SK-N-SH treated with all-trans-retinoic acid at 6 μM for 48 hours (cell line): ENCODE results near the gene SEC22A.

Experiments used
- ATAC-seq: fragments of 200-7000 bp; cut with Tn5 transposase; 3 replicates; pipeline ENCODE4 v1.9.1; 2020; ENCODE audit warnings: mild to moderate bottlenecking, moderate library complexity
- CSDC2 ChIP-seq: fragments of 250-450 bp; sonication (Bioruptor Pico); IDR thresholded peaks from 2 replicates; pipeline ENCODE4 v1.5.0; 2020; ENCODE audit warnings: mild to moderate bottlenecking, moderate library complexity
- ESRRG ChIP-seq: fragments of 250-450 bp; sonication (Bioruptor Pico); IDR thresholded peaks from 2 replicates; pipeline ENCODE4 v1.6.1; 2021; ENCODE audit warnings: mild to moderate bottlenecking
- GLIS3 ChIP-seq: fragments of 250-450 bp; sonication (Bioruptor Pico); IDR thresholded peaks from 2 replicates; pipeline ENCODE4 v1.5.0; 2020; ENCODE audit warnings: mild to moderate bottlenecking, moderate library complexity
- ISL1 ChIP-seq: fragments of 250-450 bp; sonication (Bioruptor Pico); IDR thresholded peaks from 2 replicates; pipeline ENCODE4 v2.1.2; 2022; ENCODE audit warnings: mild to moderate bottlenecking, moderate library complexity
- OSR1 ChIP-seq: fragments of 250-450 bp; sonication (Bioruptor Pico); IDR thresholded peaks from 2 replicates; pipeline ENCODE4 v1.8.0; 2022; ENCODE audit warnings: moderate library complexity, mild to moderate bottlenecking, inconsistent platforms
- PPARA ChIP-seq: fragments of 250-450 bp; sonication (Bioruptor Pico); IDR thresholded peaks from 2 replicates; pipeline ENCODE4 v1.5.0; 2020; ENCODE audit warnings: mild to moderate bottlenecking, borderline replicate concordance
- RARB ChIP-seq: fragments of 250-450 bp; sonication (Bioruptor Pico); IDR thresholded peaks from 2 replicates; pipeline ENCODE4 v1.8.0; 2021; ENCODE audit warnings: mild to moderate bottlenecking, moderate library complexity
- SNAI2 ChIP-seq: fragments of 250-450 bp; sonication (Bioruptor Pico); IDR thresholded peaks from 2 replicates; pipeline ENCODE4 v1.5.0; 2020; ENCODE audit warnings: mild to moderate bottlenecking, moderate library complexity
- TCF4 ChIP-seq: fragments of 250-450 bp; sonication (Bioruptor Pico); IDR thresholded peaks from 2 replicates; pipeline ENCODE4 v1.8.0; 2021; ENCODE audit warnings: mild to moderate bottlenecking, moderate library complexity, borderline replicate concordance
- ZFP3 ChIP-seq: fragments of 250-450 bp; sonication (Bioruptor Pico); IDR thresholded peaks from 2 replicates; pipeline ENCODE4 v1.5.0; 2020; ENCODE audit warnings: mild to moderate bottlenecking, moderate library complexity
- ZFP30 ChIP-seq: fragments of 450-650 bp; formaldehyde crosslinking; IDR thresholded peaks from 2 replicates; pipeline ENCODE4 v1.5.0; 2022; ENCODE audit warnings: mild to moderate bottlenecking, moderate library complexity
- ZNF565 ChIP-seq: fragments of 450-650 bp; formaldehyde crosslinking; conservative IDR thresholded peaks from 2 replicates; pipeline ENCODE4 v1.5.0; 2020; ENCODE audit warnings: low read depth, mild to moderate bottlenecking, moderate library complexity
- ZNF70 ChIP-seq: fragments of 450-650 bp; formaldehyde crosslinking; IDR thresholded peaks from 2 replicates; pipeline ENCODE4 v1.5.0; 2020; ENCODE audit warnings: mild to moderate bottlenecking, moderate library complexity
- ZNF8 ChIP-seq: fragments of 450-650 bp; formaldehyde crosslinking; IDR thresholded peaks from 2 replicates; pipeline ENCODE4 v1.5.0; 2020; ENCODE audit warnings: mild to moderate bottlenecking, moderate library complexity
- TF ChIP-seq, protein P1 (sequence below): fragments of 250-450 bp; sonication (Bioruptor Pico); IDR thresholded peaks from 2 replicates; pipeline ENCODE4 v1.5.1; 2020; ENCODE audit warnings: low read depth, mild to moderate bottlenecking, moderate library complexity
- TF ChIP-seq, protein P2 (sequence below): fragments of 250-450 bp; sonication (Bioruptor Pico); IDR thresholded peaks from 2 replicates; pipeline ENCODE4 v1.5.0; 2020; ENCODE audit warnings: mild to moderate bottlenecking, moderate library complexity
- TF ChIP-seq, protein P3 (sequence below): fragments of 250-450 bp; sonication (Bioruptor Pico); IDR thresholded peaks from 2 replicates; pipeline ENCODE4 v1.5.1; 2021; ENCODE audit warnings: mild to moderate bottlenecking, moderate library complexity
- TF ChIP-seq, protein P4 (sequence below): fragments of 250-450 bp; sonication (Bioruptor Pico); IDR thresholded peaks from 2 replicates; pipeline ENCODE4 v1.8.0; 2020; ENCODE audit warnings: mild to moderate bottlenecking, moderate library complexity, borderline replicate concordance

SEC22A gene

DNA sequence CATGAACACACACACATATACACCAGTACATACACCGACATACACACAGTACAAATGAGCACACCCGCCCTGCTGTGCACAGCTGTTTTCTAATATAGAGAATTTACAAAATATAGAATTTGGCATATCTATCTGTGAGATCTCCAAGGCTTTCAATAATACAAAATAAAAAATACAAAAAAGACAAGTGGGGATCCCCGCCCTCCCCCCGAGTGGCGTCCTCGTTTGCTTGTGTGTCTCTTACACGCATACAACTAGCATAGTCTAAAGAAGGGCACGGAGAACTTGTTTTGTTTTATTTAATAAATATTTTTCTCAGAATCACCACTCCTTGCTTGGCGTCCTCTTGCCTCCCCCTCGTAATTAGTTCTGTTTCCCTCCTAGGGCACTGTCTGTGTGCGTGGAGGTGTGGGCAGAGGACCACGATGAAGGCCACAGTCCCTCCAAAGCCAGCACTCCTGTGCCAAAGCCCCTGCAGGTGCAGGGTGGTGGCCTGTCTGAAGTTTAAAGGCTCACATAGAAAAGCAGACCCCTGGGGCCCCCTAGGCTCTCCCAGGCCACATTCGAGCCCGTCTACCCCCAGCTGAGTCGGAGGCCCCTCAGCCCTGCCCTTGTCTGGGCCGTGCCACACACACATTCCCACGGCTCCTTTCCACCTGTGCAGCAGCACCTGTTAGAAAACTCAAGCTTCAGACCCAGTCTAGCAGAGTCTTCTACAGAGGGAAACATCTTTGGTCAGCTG, 82.1 kb downstream of the SEC22A start:
- no peak for ATAC-seq
- TF ChIP-seq, protein P1, sequence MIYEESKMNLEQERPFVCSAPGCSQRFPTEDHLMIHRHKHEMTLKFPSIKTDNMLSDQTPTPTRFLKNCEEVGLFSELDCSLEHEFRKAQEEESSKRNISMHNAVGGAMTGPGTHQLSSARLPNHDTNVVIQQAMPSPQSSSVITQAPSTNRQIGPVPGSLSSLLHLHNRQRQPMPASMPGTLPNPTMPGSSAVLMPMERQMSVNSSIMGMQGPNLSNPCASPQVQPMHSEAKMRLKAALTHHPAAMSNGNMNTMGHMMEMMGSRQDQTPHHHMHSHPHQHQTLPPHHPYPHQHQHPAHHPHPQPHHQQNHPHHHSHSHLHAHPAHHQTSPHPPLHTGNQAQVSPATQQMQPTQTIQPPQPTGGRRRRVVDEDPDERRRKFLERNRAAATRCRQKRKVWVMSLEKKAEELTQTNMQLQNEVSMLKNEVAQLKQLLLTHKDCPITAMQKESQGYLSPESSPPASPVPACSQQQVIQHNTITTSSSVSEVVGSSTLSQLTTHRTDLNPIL (CRISPR knock-in tag): no peak
- no peak for TF ChIP-seq ESRRG
- TF ChIP-seq SNAI2: no peak
- no peak for TF ChIP-seq ZFP3 (CRISPR knock-in tag)
- TF ChIP-seq, protein P2, sequence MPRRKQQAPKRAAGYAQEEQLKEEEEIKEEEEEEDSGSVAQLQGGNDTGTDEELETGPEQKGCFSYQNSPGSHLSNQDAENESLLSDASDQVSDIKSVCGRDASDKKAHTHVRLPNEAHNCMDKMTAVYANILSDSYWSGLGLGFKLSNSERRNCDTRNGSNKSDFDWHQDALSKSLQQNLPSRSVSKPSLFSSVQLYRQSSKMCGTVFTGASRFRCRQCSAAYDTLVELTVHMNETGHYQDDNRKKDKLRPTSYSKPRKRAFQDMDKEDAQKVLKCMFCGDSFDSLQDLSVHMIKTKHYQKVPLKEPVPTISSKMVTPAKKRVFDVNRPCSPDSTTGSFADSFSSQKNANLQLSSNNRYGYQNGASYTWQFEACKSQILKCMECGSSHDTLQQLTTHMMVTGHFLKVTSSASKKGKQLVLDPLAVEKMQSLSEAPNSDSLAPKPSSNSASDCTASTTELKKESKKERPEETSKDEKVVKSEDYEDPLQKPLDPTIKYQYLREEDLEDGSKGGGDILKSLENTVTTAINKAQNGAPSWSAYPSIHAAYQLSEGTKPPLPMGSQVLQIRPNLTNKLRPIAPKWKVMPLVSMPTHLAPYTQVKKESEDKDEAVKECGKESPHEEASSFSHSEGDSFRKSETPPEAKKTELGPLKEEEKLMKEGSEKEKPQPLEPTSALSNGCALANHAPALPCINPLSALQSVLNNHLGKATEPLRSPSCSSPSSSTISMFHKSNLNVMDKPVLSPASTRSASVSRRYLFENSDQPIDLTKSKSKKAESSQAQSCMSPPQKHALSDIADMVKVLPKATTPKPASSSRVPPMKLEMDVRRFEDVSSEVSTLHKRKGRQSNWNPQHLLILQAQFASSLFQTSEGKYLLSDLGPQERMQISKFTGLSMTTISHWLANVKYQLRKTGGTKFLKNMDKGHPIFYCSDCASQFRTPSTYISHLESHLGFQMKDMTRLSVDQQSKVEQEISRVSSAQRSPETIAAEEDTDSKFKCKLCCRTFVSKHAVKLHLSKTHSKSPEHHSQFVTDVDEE (CRISPR knock-in tag): no peak
- TF ChIP-seq ZNF565 (CRISPR knock-in tag): no peak
- TF ChIP-seq TCF4 (CRISPR knock-in tag): no peak

DNA sequence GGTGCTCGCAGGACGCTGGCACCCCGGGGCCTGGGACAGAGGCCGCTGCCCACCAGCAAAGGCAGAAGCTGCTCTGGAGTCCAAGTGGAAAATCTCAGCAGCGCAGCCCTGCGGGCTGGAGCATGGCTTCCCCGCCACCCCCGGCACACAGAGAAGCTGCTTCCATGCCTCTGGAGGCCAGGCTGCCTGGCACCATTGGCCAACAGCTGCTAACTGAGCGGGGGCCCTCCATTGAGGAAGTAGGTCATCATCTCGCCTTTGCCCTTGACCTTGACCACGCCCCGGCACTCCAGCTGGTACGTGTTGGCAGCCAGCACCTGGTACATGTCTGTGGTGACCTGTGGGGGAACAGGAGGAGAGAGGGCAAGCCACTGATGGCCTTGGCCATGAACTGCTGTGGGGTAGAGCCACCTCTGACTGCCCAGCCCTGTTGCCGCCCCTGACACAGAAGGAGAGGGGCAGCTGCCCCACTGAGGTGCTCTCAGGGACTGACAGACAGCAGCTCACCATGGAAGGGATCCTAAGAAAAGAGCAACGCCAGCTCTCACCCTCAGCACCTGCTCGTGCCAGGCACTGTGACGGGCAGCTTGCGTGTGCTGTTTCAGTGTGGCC, 82.8 kb downstream of the SEC22A start:
- TF ChIP-seq ISL1 (CRISPR knock-in tag): no peak
- TF ChIP-seq SNAI2: no peak
- no peak for TF ChIP-seq GLIS3 (CRISPR knock-in tag)
- TF ChIP-seq, protein P1 (CRISPR knock-in tag): no peak
- TF ChIP-seq ZFP30 (CRISPR knock-in tag): no peak
- TF ChIP-seq, protein P3, sequence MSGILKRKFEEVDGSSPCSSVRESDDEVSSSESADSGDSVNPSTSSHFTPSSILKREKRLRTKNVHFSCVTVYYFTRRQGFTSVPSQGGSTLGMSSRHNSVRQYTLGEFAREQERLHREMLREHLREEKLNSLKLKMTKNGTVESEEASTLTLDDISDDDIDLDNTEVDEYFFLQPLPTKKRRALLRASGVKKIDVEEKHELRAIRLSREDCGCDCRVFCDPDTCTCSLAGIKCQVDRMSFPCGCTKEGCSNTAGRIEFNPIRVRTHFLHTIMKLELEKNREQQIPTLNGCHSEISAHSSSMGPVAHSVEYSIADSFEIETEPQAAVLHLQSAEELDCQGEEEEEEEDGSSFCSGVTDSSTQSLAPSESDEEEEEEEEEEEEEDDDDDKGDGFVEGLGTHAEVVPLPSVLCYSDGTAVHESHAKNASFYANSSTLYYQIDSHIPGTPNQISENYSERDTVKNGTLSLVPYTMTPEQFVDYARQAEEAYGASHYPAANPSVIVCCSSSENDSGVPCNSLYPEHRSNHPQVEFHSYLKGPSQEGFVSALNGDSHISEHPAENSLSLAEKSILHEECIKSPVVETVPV (CRISPR knock-in tag): no peak
- TF ChIP-seq ZNF70 (CRISPR knock-in tag): no peak
- no peak for TF ChIP-seq CSDC2 (CRISPR knock-in tag)
- no peak for TF ChIP-seq ZNF565 (CRISPR knock-in tag)
- TF ChIP-seq ZNF8 (CRISPR knock-in tag): no peak
- no peak for TF ChIP-seq OSR1 (CRISPR knock-in tag)
- TF ChIP-seq, protein P4, sequence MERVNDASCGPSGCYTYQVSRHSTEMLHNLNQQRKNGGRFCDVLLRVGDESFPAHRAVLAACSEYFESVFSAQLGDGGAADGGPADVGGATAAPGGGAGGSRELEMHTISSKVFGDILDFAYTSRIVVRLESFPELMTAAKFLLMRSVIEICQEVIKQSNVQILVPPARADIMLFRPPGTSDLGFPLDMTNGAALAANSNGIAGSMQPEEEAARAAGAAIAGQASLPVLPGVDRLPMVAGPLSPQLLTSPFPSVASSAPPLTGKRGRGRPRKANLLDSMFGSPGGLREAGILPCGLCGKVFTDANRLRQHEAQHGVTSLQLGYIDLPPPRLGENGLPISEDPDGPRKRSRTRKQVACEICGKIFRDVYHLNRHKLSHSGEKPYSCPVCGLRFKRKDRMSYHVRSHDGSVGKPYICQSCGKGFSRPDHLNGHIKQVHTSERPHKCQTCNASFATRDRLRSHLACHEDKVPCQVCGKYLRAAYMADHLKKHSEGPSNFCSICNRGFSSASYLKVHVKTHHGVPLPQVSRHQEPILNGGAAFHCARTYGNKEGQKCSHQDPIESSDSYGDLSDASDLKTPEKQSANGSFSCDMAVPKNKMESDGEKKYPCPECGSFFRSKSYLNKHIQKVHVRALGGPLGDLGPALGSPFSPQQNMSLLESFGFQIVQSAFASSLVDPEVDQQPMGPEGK (CRISPR knock-in tag): no peak
- no peak for TF ChIP-seq TCF4 (CRISPR knock-in tag)
- ATAC-seq: no peak

DNA sequence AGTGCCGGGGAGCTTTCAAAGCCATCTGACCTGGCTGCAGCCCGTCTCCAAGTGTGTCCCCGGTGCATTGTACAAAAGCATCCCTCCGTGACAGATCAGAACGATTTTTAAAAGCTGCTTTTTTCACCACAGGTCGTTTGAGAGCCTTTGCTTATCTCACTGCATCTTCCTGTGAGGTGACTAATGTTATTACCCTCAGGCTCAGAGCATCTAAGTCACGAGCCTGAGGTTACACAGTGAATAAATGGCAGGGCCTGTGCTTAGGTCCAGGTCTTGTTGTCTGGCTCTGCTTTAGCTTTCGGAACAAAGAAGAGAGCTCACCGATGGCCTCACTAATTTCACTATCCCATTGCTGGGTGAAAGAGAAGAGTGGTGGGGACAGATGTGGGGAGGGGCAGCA, 83.3 kb downstream of the SEC22A start:
- ATAC-seq: no peak
- TF ChIP-seq CSDC2 (CRISPR knock-in tag) (no peak), PPARA (no peak), ESRRG (no peak), GLIS3 (CRISPR knock-in tag) (no peak), RARB (CRISPR knock-in tag) (no peak)
- TF ChIP-seq, protein P1 (CRISPR knock-in tag): no peak
- TF ChIP-seq, all 23 proteins: peak for 0
